Activated naive CD8-positive, alpha-beta T cell treated with anti-CD3 and anti-CD28 coated beads, Interleukin-2, amount 10 ng/mL, durations not matched to agents 7 days and 5 days (primary cell): ENCODE results near the gene RHOV. TPM values are rescaled to one million over a fixed set of nuclear protein-coding genes. Genes with fewer than 3 reads are reported as not detected.

ENCODE experiments used
- ATAC-seq: fragments of 150-1000 bp; cut with Tn5 transposase; one replicate; pipeline ENCODE4 v1.10.0; 2021; ENCODE audit warnings: low read depth, moderate library complexity
- POLR2A ChIA-PET: fragments of 350-600 bp; sonication (Branson Sonifier 250); formaldehyde crosslinking; loops from one replicate; lab custom pipeline; 2021; ENCODE audit warnings: antibody characterized with exemption; lab: Charles Lee
- DNase-seq: peaks from one replicate; pipeline ENCODE4 v3.0.0; 2021
- H3K27ac Mint-ChIP-seq: one replicate; pipeline ENCODE4 v1.8.0; 2022; ENCODE audit warnings: mild to moderate bottlenecking, mixed read lengths
- H3K27me3 Mint-ChIP-seq: one replicate; pipeline ENCODE4 v1.8.0; 2022; ENCODE audit warnings: mild to moderate bottlenecking, moderate library complexity, mixed read lengths
- H3K36me3 Mint-ChIP-seq: one replicate; pipeline ENCODE4 v1.8.0; 2021; ENCODE audit warnings: mild to moderate bottlenecking, mixed read lengths
- H3K4me1 Mint-ChIP-seq: one replicate; pipeline ENCODE4 v1.8.0; 2021; ENCODE audit warnings: mixed read lengths
- H3K4me3 Mint-ChIP-seq: one replicate; pipeline ENCODE4 v1.8.0; 2022; ENCODE audit warnings: mild to moderate bottlenecking, moderate library complexity, mixed read lengths
- H3K9me3 Mint-ChIP-seq: one replicate; pipeline ENCODE4 v1.8.0; 2021; ENCODE audit warnings: mixed read lengths
- total RNA-seq, 2 experiments: library from RNA; stranded (reverse); gene quantifications; one replicate each; pipeline ENCODE4 v1.2.3, GENCODE V29; 2021

Gene RHOV
- total RNA-seq, 2 experiments from 2014 or later = not detected

- POLR2A ChIA-PET = interaction anchor here (1.2 to 4.4 kb wide), 8 partner anchors 14 to 374 kb away, joined by 3 to 41 read pairs (median 6); partner anchors contain the start of genes CHP1, RAD51, RHOV and SPINT1
- peaks cover 9% of the 10 kb centered on the region for H3K27me3 Mint-ChIP-seq
- H3K27ac Mint-ChIP-seq = peak overlapping the region; percentile 30
- ATAC-seq (peak; percentile 85), DNase-seq (peak; percentile 88)
- no peaks in the 10 kb centered on the region for H3K36me3 Mint-ChIP-seq
- H3K4me1 Mint-ChIP-seq = peaks cover 15% of the 10 kb centered on the region
- H3K9me3 Mint-ChIP-seq = no peaks in the 10 kb centered on the region
- no peak overlapping the region for H3K4me3 Mint-ChIP-seq
Observed at GRCh38 chr15:40857601-40858341, 16.3 kb downstream of the RHOV start.

- DNase-seq = no peak
- no peak for ATAC-seq
- POLR2A ChIA-PET = interaction anchor here (1.6 to 4.4 kb wide), 2 partner anchors 38 to 375 kb away, joined by 4 to 41 read pairs; partner anchors contain the start of genes CHP1 and VPS18
- Mint-ChIP-seq H3K36me3 (no peaks in the 10 kb centered on the region), H3K4me3 (no peak overlapping the region), H3K27ac (no peak overlapping the region), H3K9me3 (no peaks in the 10 kb centered on the region), H3K27me3 (peaks cover 7% of the 10 kb centered on the region), H3K4me1 (peaks cover 15% of the 10 kb centered on the region)
Observed at GRCh38 chr15:40856746-40857145, 17.3 kb downstream of the RHOV start.

GRCh38 chr15:40855706-40856234 is 18.3 kb downstream of the RHOV start:
- POLR2A ChIA-PET = no interaction called here
- Mint-ChIP-seq H3K4me3 (no peak overlapping the region), H3K36me3 (no peaks in the 10 kb centered on the region), H3K27ac (no peak overlapping the region), H3K27me3 (peaks cover 4% of the 10 kb centered on the region), H3K4me1 (peaks cover 15% of the 10 kb centered on the region), H3K9me3 (no peaks in the 10 kb centered on the region)
- DNase-seq (no peak), ATAC-seq (no peak)

GRCh38 chr15:40854161-40854560 is 19.9 kb downstream of the RHOV start:
- peaks cover 5% of the 10 kb centered on the region for H3K27me3 Mint-ChIP-seq
- POLR2A ChIA-PET = interaction anchor here (0.6 kb wide), 1 partner anchor 160 kb away, joined by 3 read pairs; no protein-coding TSS in a partner anchor
- H3K36me3 Mint-ChIP-seq = no peaks in the 10 kb centered on the region
- ATAC-seq = no peak
- peaks cover 10% of the 10 kb centered on the region for H3K4me1 Mint-ChIP-seq
- H3K27ac Mint-ChIP-seq = no peak overlapping the region
- H3K4me3 Mint-ChIP-seq = no peak overlapping the region
- DNase-seq = no peak
- no peaks in the 10 kb centered on the region for H3K9me3 Mint-ChIP-seq

- Mint-ChIP-seq H3K9me3 (no peaks in the 10 kb centered on the region), H3K27ac (no peak overlapping the region), H3K4me1 (peaks cover 7% of the 10 kb centered on the region), H3K36me3 (no peaks in the 10 kb centered on the region), H3K4me3 (no peak overlapping the region), H3K27me3 (peaks cover 5% of the 10 kb centered on the region)
- POLR2A ChIA-PET = interaction anchor here (0.7 kb wide), 1 partner anchor 247 kb away, joined by 3 read pairs; no protein-coding TSS in a partner anchor
- no peak for DNase-seq
- no peak for ATAC-seq
Observed at GRCh38 chr15:40853241-40853890, 20.7 kb downstream of the RHOV start.

- H3K9me3 Mint-ChIP-seq = no peaks in the 10 kb centered on the region
- no peaks in the 10 kb centered on the region for H3K36me3 Mint-ChIP-seq
- peaks cover 5% of the 10 kb centered on the region for H3K27me3 Mint-ChIP-seq
- H3K4me3 Mint-ChIP-seq = no peak overlapping the region
- no peak overlapping the region for H3K27ac Mint-ChIP-seq
- H3K4me1 Mint-ChIP-seq = peaks cover 6% of the 10 kb centered on the region
- DNase-seq (no peak), ATAC-seq (no peak)
- POLR2A ChIA-PET = interaction anchor here (0.7 kb wide), 1 partner anchor 246 kb away, joined by 3 read pairs; no protein-coding TSS in a partner anchor
Observed at GRCh38 chr15:40852529-40852928, 21.5 kb downstream of the RHOV start.

GRCh38 chr15:40850576-40851112 is 23.4 kb downstream of the RHOV start:
- peaks cover 11% of the 10 kb centered on the region for H3K27me3 Mint-ChIP-seq
- H3K9me3 Mint-ChIP-seq = no peaks in the 10 kb centered on the region
- POLR2A ChIA-PET = no interaction called here
- DNase-seq (no peak), ATAC-seq (no peak)
- H3K36me3 Mint-ChIP-seq = no peaks in the 10 kb centered on the region
- no peak overlapping the region for H3K4me3 Mint-ChIP-seq
- no peak overlapping the region for H3K27ac Mint-ChIP-seq
- peaks cover 16% of the 10 kb centered on the region for H3K4me1 Mint-ChIP-seq

GRCh38 chr15:40847223-40847961 is 26.6 kb downstream of the RHOV start:
- Mint-ChIP-seq H3K27me3 (peaks cover 27% of the 10 kb centered on the region), H3K27ac (no peak overlapping the region), H3K9me3 (no peaks in the 10 kb centered on the region), H3K4me3 (peak overlapping the region; percentile 28), H3K4me1 (peaks cover 24% of the 10 kb centered on the region), H3K36me3 (peaks cover 2% of the 10 kb centered on the region)
- POLR2A ChIA-PET = interaction anchor here (1.4 kb wide), 1 partner anchor 47 kb away, joined by 5 read pairs; the partner anchor contains the start of gene VPS18
- DNase-seq (no peak), ATAC-seq (no peak)

- Mint-ChIP-seq H3K4me3 (peak overlapping the region; percentile 28), H3K27ac (no peak overlapping the region), H3K9me3 (no peaks in the 10 kb centered on the region), H3K36me3 (peaks cover 2% of the 10 kb centered on the region), H3K4me1 (peaks cover 24% of the 10 kb centered on the region), H3K27me3 (peaks cover 32% of the 10 kb centered on the region)
- POLR2A ChIA-PET = interaction anchor here (1.4 kb wide), 1 partner anchor 48 kb away, joined by 5 read pairs; the partner anchor contains the start of gene VPS18
- DNase-seq = no peak
- no peak for ATAC-seq
Observed at GRCh38 chr15:40846841-40847222, 27.2 kb downstream of the RHOV start.

GRCh38 chr15:40845511-40846284 is 28.3 kb downstream of the RHOV start:
- H3K4me1 Mint-ChIP-seq = peaks cover 24% of the 10 kb centered on the region
- no peak for ATAC-seq
- H3K36me3 Mint-ChIP-seq = peaks cover 2% of the 10 kb centered on the region
- no peak overlapping the region for H3K27ac Mint-ChIP-seq
- H3K4me3 Mint-ChIP-seq = peak overlapping the region; percentile 25
- peaks cover 37% of the 10 kb centered on the region for H3K27me3 Mint-ChIP-seq
- POLR2A ChIA-PET = no interaction called here
- H3K9me3 Mint-ChIP-seq = no peaks in the 10 kb centered on the region
- no peak for DNase-seq

- Mint-ChIP-seq H3K27ac (peak overlapping the region; percentile 66), H3K4me1 (peaks cover 24% of the 10 kb centered on the region), H3K4me3 (peak overlapping the region; percentile 85), H3K27me3 (peaks cover 34% of the 10 kb centered on the region), H3K9me3 (no peaks in the 10 kb centered on the region), H3K36me3 (peaks cover 2% of the 10 kb centered on the region)
- ATAC-seq = no peak
- no peak for DNase-seq
- POLR2A ChIA-PET = interaction anchor here (2.2 kb wide), 1 partner anchor 14 kb away, joined by 5 read pairs; no protein-coding TSS in a partner anchor
Observed at GRCh38 chr15:40845036-40845435, 29.0 kb downstream of the RHOV start.

- peak overlapping the region; percentile 66 for H3K27ac Mint-ChIP-seq
Observed at GRCh38 chr15:40844696-40845030, 29.4 kb downstream of the RHOV start.

More at GRCh38 chr15:40844696-40845030, 29.4 kb downstream of the RHOV start:
- Mint-ChIP-seq H3K4me1 (peaks cover 24% of the 10 kb centered on the region), H3K36me3 (peaks cover 2% of the 10 kb centered on the region), H3K27me3 (peaks cover 34% of the 10 kb centered on the region), H3K9me3 (no peaks in the 10 kb centered on the region), H3K4me3 (peak overlapping the region; percentile 85)
- DNase-seq = peak; percentile 64
- POLR2A ChIA-PET = interaction anchor here (2.2 kb wide), 1 partner anchor 14 kb away, joined by 5 read pairs; no protein-coding TSS in a partner anchor
- ATAC-seq = peak; percentile 57
